OCI-M2 (cell line): ENCODE results near the gene ABCA12.

Experiments
- DNase-seq: peaks from one replicate; lab custom pipeline; 2025; ENCODE audit not compliant: unreplicated experiment; lab: John Stamatoyannopoulos, UW

The ABCA12 gene

GRCh38 chr2:215120401-215120800, 18.0 kb downstream of the ABCA12 start:
- DNase-seq = no peak

DNA sequence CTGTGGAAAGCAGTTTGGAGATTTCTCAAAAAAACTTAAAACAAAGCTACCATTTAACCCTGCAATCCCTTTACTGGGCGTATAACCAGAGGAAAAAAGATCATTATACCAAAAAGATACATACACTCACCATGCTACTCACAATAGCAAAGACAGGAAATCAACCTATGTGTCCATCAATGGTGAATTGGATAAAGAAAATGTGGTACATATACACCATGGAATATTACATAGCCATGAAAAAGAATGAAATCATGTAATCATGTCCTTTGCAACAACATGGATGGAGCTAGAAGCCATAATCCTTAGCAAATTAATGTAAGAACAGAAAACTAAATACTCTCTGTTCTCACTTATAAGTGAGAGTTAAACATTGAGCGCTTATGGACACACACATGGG, 18.6 kb downstream of the ABCA12 start:
- DNase-seq = no peak

GRCh38 chr2:215110918-215111317, 27.5 kb downstream of the ABCA12 start:
- no peak for DNase-seq

GRCh38 chr2:215107216-215108056, 31.0 kb downstream of the ABCA12 start:
- no peak for DNase-seq

DNA sequence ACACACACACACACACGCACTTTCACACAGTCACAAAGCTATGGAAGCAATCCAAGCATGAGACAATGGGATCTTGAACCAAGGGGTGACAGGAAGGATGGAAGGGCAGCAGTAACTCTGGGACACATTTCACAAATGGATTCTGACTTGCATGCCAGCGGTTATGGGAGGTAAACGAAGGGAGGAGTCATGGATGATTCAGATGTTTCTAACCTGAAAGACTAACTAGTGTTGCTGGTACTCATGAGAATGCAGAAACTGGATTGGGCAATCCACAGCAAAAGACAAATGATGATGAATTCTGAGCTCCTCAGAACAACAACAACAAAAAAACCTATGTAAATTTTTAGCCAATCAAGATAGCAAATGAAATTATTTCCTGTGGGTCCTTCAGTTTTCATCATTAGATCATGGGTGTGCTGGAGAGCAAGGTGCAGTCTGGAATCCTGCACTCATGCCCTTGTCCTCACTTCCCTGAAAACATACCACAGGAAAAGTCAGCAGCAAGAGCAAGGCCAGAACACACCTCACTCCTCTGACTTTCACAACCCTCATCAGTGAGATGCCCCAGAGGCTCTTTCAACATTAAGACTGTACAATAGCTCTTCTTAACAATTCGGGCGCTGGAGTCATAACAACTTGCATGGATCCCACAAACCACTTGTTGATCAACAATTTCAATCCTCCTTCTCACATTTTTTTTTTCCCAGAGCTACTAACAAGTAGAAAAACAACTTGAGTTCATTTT, 32.6 kb downstream of the ABCA12 start:
- no peak for DNase-seq

DNA sequence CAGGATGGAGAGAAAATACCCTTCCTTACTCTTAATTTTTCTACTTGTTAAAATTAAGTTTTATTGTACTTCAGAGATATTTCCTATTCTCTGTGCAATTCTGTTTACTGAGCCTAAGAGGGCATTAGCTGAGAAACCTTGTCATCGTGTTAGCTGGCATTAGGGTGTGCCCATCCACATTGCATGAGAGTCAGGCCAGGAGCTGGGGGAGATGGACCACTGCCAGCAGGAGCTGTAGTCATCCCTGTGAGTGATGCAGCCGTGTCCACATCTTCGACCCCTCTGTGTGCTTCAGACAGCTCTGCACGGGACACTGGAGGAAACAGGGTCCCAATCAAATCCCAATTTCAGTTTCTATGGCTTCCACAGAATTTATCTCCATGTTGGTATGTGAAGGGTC, 34.2 kb downstream of the ABCA12 start:
- DNase-seq = no peak

DNA sequence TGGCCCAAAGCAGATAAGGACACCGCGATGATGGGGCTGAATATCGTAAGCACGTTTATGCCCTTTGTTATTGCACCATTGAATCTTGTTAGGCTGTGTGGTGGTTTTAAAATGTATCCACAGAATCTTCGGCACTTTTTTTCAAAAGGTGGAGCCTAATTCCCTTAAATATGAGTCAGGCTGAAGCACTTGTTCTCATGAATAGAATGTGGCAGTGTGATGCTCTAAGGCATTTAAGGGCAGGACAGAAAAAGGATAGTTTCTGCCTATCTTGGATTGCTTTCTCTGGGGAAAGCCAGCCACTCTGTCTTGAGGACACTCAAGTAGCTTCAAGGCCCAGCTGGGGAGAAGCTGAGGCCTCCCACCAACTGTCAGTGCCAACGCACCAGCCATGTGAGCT, 39.6 kb downstream of the ABCA12 start:
- DNase-seq = no peak

DNA sequence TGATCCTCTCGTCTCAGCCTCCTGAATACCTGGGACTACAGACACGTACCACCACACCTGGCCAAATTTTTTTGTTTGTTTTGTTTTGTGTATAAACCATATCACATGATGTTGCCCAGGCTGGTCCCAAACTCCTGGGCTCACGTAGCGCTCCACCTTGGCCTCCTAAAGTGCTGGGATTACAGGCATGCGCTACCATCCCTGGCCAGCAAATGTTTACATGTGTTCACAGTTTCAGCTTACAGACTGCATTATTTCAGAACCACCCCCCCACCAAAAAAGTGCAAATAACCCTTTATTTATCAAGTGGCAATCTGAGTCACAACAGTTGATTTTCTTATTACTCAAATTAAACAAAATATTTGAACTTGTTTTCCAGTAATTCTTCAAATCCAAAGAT, 54.3 kb downstream of the ABCA12 start:
- no peak for DNase-seq

DNA sequence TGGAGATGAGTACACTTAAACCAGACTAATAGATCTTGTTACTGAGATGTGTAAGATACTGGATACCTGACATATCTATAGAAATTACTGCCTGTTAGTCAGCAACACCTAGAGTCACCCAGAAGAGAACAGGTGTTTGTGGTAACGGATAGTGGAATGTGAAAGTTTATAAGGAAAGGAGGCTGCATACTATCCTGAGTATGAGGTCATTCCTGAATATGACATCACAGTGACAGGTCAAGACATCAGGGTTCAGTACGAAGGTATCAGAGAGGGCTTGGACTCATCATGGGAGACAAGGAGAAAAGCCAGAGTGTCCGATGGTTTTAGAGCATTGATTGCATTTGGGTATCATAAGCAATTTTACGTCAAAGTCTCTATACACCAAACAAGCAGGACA, 55.3 kb downstream of the ABCA12 start:
- no peak for DNase-seq

- no peak for DNase-seq
These were observed 56.0 kb downstream of the ABCA12 start for GRCh38 chr2:215082446-215082845.

GRCh38 chr2:215080545-215080944, 57.9 kb downstream of the ABCA12 start:
- no peak for DNase-seq

- no peak for DNase-seq
These were observed 66.8 kb downstream of the ABCA12 start for GRCh38 chr2:215071676-215072075.

DNA sequence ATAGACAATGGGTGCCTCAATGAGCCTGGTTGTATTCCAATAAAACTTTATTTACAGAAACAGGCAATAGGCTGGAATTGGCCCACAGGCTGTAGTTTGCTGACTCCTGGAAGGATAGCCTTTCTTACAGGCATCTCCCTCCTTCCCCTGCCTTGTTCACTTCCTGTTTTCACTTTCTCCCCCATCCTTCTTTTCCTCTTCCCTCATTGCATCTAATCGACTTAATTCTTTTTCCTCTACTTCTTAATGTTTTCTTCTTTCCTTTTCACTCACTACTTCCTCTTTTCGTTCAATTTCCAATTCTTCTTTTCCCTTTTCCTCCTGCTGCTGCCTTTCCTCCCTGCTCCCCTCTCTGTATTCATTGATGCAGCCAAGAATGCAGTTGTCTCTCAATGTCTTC, 70.0 kb downstream of the ABCA12 start:
- no peak for DNase-seq

- DNase-seq = no peak
These were observed 72.3 kb downstream of the ABCA12 start for GRCh38 chr2:215066124-215066523.

GRCh38 chr2:215063526-215063925, 74.9 kb downstream of the ABCA12 start:
- no peak for DNase-seq

DNA sequence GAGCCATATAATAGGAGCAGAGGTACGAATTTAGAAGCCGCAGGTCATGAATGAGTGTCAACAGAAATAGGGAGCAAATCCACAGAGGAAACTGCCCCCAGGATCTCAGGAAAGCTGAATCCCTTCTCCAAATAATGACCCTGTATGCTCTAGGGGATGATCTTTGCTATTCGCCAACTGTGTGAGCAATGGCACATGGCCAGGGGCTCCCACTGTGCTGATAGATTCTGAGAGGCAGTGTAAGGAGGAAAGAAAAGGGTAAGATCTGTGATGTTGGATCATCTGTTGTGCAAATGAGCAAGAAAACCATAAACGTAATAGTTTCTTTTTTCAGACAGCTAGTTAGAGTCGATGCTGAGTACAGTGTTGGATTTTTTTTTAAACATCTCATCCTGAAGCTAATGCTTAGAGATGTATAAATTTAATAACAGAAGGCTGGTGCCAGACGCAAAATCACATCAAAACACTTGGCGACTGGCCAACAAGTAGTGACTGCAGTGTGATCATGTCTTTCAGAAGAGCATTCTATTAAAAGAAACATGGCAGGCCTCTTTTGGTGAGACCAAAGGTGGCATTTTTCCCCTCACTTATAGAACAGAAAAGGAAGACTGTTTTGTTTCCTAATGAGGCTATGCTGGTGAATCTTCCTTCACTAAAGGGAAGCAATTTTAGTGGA, 77.4 kb downstream of the ABCA12 start:
- DNase-seq = no peak

- DNase-seq = peak; percentile 49
These were observed 78.7 kb downstream of the ABCA12 start for GRCh38 chr2:215059724-215060123.

DNA sequence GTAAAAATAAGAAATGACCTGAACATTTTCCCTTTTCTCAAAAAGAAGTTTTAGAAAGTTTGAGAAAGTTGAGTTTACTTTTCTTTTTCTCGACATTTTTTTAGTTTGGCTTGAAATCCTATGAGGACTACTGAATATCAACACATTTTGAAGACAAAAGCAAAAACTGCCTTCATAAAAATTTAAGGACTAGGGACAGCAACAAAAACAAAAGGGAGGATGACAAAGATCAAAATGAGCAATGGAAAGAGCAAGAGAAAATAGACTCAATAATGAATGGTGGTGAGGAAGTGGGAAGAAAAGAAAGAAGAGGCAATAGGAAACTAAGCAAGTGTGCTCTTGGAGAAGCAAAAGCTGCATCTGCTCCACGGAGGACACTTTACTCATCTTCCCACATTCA, 82.5 kb downstream of the ABCA12 start:
- no peak for DNase-seq

DNA sequence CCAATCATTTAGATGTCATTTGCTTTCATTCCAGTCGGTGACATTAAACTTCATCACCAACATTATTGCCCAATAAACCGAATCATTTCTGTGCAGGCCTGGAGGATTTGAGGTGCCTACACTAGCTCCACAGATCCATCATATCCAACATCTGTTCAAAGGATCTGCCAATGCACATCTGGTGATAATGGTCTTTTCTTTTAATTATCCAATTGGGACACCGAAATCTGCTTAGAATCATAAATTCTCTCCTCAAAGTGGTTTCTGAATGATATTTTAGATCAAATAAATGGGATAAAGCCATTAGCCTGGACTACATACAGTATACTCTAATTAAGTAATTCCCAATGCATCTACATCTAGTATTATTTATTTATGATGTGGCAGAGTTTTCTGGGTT, 85.6 kb downstream of the ABCA12 start:
- DNase-seq = no peak

DNA sequence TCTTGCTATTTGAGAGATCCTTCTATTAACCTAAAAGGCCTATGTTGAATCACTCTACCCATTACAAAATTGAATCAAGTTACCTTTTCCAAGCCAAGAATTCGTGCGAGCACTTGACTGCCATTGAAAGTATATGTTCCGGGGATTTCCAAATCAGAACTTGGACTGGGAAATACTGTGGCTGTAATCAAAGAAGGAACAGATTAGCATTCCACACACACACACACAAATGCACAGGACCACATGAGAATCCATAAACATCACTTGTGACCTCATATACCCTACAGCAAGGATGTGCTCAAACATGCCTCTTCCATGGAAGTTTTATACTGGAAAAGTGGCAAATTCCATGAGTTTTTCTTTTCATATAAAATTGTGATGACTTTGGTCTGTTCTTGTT, 86.0 kb downstream of the ABCA12 start:
- DNase-seq = no peak

GRCh38 chr2:215049341-215049740, 89.1 kb downstream of the ABCA12 start:
- no peak for DNase-seq

DNA sequence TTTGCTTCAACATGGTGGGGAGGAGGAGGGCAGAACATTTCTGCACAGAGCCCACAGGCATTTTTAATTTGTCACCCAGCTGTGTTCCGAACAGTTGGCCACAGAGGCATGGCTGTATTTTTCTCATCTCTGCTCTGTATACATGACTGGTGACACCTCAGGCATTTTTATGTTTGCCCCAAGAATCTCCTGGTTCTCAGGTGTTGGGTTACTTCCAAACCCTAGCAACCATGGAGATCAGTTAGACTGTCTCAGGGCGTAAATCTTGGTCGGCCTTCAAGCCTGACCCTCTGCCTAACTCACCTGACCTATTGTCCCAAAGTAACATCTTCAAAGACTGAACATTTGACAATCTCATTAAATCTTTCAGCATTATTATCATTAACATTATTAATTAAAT, 100.0 kb downstream of the ABCA12 start:
- DNase-seq = no peak
